ENCODE measurements around the gene AMACR. TPM values are rescaled to one million over a fixed set of nuclear protein-coding genes. Genes with fewer than 3 reads are reported as not detected.
"Not testable (repeated sequence)": the region's sequence is repeated elsewhere in the genome, so short reads cannot be mapped to it uniquely, and the experiment has no call there.

Gene AMACR
- total RNA-seq, 2 experiments from 2014 or later, result 9.7 to 10.5 TPM

GRCh38 chr5:34041247-34041972 lies 33.6 kb upstream of the AMACR start:
- Mint-ChIP-seq H3K27me3 (no peaks in the 10 kb centered on the region), H3K4me1 (no peaks in the 10 kb centered on the region), H3K9me3 (no peaks in the 10 kb centered on the region), H3K4me3 (no peak overlapping the region), H3K36me3 (peaks cover 2% of the 10 kb centered on the region), H3K27ac (no peak overlapping the region)
- DNase-seq, result no peak

- Mint-ChIP-seq H3K36me3 (peaks cover 5% of the 10 kb centered on the region), H3K9me3 (no peaks in the 10 kb centered on the region), H3K27me3 (no peaks in the 10 kb centered on the region), H3K27ac (no peak overlapping the region), H3K4me1 (no peaks in the 10 kb centered on the region), H3K4me3 (no peak overlapping the region)
- DNase-seq, result no peak
Observed at GRCh38 chr5:34040472-34040871, 32.6 kb upstream of the AMACR start.

GRCh38 chr5:34039398-34040157 lies 31.7 kb upstream of the AMACR start:
- Mint-ChIP-seq H3K36me3 (peaks cover 7% of the 10 kb centered on the region), H3K27me3 (no peaks in the 10 kb centered on the region), H3K27ac (no peak overlapping the region), H3K9me3 (no peaks in the 10 kb centered on the region), H3K4me1 (no peaks in the 10 kb centered on the region), H3K4me3 (no peak overlapping the region)
- no peak for DNase-seq

- no peaks in the 10 kb centered on the region for H3K9me3 Mint-ChIP-seq
- no peaks in the 10 kb centered on the region for H3K4me1 Mint-ChIP-seq
- no peaks in the 10 kb centered on the region for H3K27me3 Mint-ChIP-seq
Observed at GRCh38 chr5:34038838-34039237, 31.0 kb upstream of the AMACR start.

GRCh38 chr5:34038390-34038789 lies 30.5 kb upstream of the AMACR start:
- Mint-ChIP-seq H3K4me1 (no peaks in the 10 kb centered on the region), H3K4me3 (no peak overlapping the region), H3K27me3 (no peaks in the 10 kb centered on the region), H3K36me3 (peaks cover 7% of the 10 kb centered on the region), H3K9me3 (no peaks in the 10 kb centered on the region), H3K27ac (no peak overlapping the region)
- no peak for DNase-seq

More at GRCh38 chr5:34038838-34039237, 31.0 kb upstream of the AMACR start:
- H3K36me3 Mint-ChIP-seq, result peaks cover 7% of the 10 kb centered on the region
- H3K4me3 Mint-ChIP-seq, result no peak overlapping the region
- no peak overlapping the region for H3K27ac Mint-ChIP-seq
- no peak for DNase-seq

- Mint-ChIP-seq H3K4me3 (no peak overlapping the region), H3K9me3 (no peaks in the 10 kb centered on the region), H3K4me1 (no peaks in the 10 kb centered on the region), H3K27me3 (no peaks in the 10 kb centered on the region), H3K27ac (no peak overlapping the region), H3K36me3 (peaks cover 7% of the 10 kb centered on the region)
- no peak for DNase-seq
Observed at GRCh38 chr5:34037726-34038125, 29.9 kb upstream of the AMACR start.

GRCh38 chr5:34035756-34036155 lies 27.9 kb upstream of the AMACR start:
- no peaks in the 10 kb centered on the region for H3K9me3 Mint-ChIP-seq
- no peak overlapping the region for H3K4me3 Mint-ChIP-seq

GRCh38 chr5:34034534-34035327 lies 26.9 kb upstream of the AMACR start:
- H3K9me3 Mint-ChIP-seq, result no peaks in the 10 kb centered on the region
- H3K27ac Mint-ChIP-seq, result no peak overlapping the region
- no peaks in the 10 kb centered on the region for H3K27me3 Mint-ChIP-seq
- H3K36me3 Mint-ChIP-seq, result peaks cover 7% of the 10 kb centered on the region
- no peaks in the 10 kb centered on the region for H3K4me1 Mint-ChIP-seq
- no peak for DNase-seq
- H3K4me3 Mint-ChIP-seq, result no peak overlapping the region

More at GRCh38 chr5:34035756-34036155, 27.9 kb upstream of the AMACR start:
- no peaks in the 10 kb centered on the region for H3K27me3 Mint-ChIP-seq
- DNase-seq, result no peak
- H3K4me1 Mint-ChIP-seq, result no peaks in the 10 kb centered on the region
- H3K36me3 Mint-ChIP-seq, result peaks cover 7% of the 10 kb centered on the region
- no peak overlapping the region for H3K27ac Mint-ChIP-seq

GRCh38 chr5:34031966-34032365 lies 24.1 kb upstream of the AMACR start:
- no peaks in the 10 kb centered on the region for H3K4me1 Mint-ChIP-seq
- no peaks in the 10 kb centered on the region for H3K27me3 Mint-ChIP-seq
- H3K27ac Mint-ChIP-seq, result no peak overlapping the region
- no peaks in the 10 kb centered on the region for H3K9me3 Mint-ChIP-seq
- H3K36me3 Mint-ChIP-seq, result peaks cover 9% of the 10 kb centered on the region
- H3K4me3 Mint-ChIP-seq, result no peak overlapping the region
- no peak for DNase-seq

GRCh38 chr5:34031117-34031516 lies 23.3 kb upstream of the AMACR start:
- Mint-ChIP-seq H3K27me3 (no peaks in the 10 kb centered on the region), H3K27ac (no peak overlapping the region), H3K4me1 (no peaks in the 10 kb centered on the region), H3K4me3 (no peak overlapping the region), H3K9me3 (no peaks in the 10 kb centered on the region), H3K36me3 (peaks cover 9% of the 10 kb centered on the region)
- DNase-seq, result no peak

- not testable (repeated sequence) for H3K27ac Mint-ChIP-seq, H3K4me3 Mint-ChIP-seq, H3K36me3 Mint-ChIP-seq, DNase-seq, H3K4me1 Mint-ChIP-seq, H3K27me3 Mint-ChIP-seq, H3K9me3 Mint-ChIP-seq
Observed at GRCh38 chr5:34030585-34030984, 22.7 kb upstream of the AMACR start.

- Mint-ChIP-seq H3K9me3 (no peaks in the 10 kb centered on the region), H3K27ac (no peak overlapping the region), H3K27me3 (no peaks in the 10 kb centered on the region), H3K4me1 (no peaks in the 10 kb centered on the region), H3K36me3 (peaks cover 5% of the 10 kb centered on the region), H3K4me3 (no peak overlapping the region)
- DNase-seq, result no peak
Observed at GRCh38 chr5:34030048-34030447, 22.2 kb upstream of the AMACR start.

GRCh38 chr5:34028349-34028748 lies 20.5 kb upstream of the AMACR start:
- H3K36me3 Mint-ChIP-seq, result peaks cover 4% of the 10 kb centered on the region
- no peak overlapping the region for H3K27ac Mint-ChIP-seq
- DNase-seq, result no peak
- H3K9me3 Mint-ChIP-seq, result no peaks in the 10 kb centered on the region
- H3K4me3 Mint-ChIP-seq, result no peak overlapping the region
- H3K4me1 Mint-ChIP-seq, result peaks cover under 1% of the 10 kb centered on the region
- H3K27me3 Mint-ChIP-seq, result no peaks in the 10 kb centered on the region

- DNase-seq, result no peak
- no peak overlapping the region for H3K27ac Mint-ChIP-seq
- no peak overlapping the region for H3K4me3 Mint-ChIP-seq
- no peaks in the 10 kb centered on the region for H3K9me3 Mint-ChIP-seq
- H3K4me1 Mint-ChIP-seq, result peaks cover 18% of the 10 kb centered on the region
- H3K36me3 Mint-ChIP-seq, result peaks cover 12% of the 10 kb centered on the region
- H3K27me3 Mint-ChIP-seq, result no peaks in the 10 kb centered on the region
Observed at GRCh38 chr5:34026089-34026761, 18.4 kb upstream of the AMACR start.
